Astrocyte (in vitro differentiated cells and primary cell): ENCODE measurements around the gene SGCG. TPM values are rescaled to one million over a fixed set of nuclear protein-coding genes. Genes with fewer than 3 reads are reported as not detected.
"Not testable (repeated sequence)": the region's sequence is repeated elsewhere in the genome, so short reads cannot be mapped to it uniquely, and the experiment has no call there.

Experiments used
- DNase-seq: peaks from one replicate; pipeline ENCODE4 v3.0.0-alpha.2; 2010; ENCODE audit warnings: low read depth
- FAIRE-seq: peaks from 2 replicates; lab custom pipeline; 2011; peaks lifted over from hg19 to GRCh38; lab: Jason Lieb, UNC
- H2AFZ ChIP-seq: 2 replicates; pipeline ENCODE4 v1.6.0; 2012; ENCODE audit warnings: low read depth, low read length, inconsistent platforms
- H3K27ac ChIP-seq: 2 replicates; pipeline ENCODE4 v1.5.1; 2011; ENCODE audit warnings: low read depth, low read length, inconsistent platforms
- H3K27me3 ChIP-seq: 2 replicates; pipeline ENCODE4 v1.6.0; 2011; ENCODE audit warnings: low read length, inconsistent platforms; ENCODE audit not compliant: insufficient read depth
- H3K36me3 ChIP-seq: 2 replicates; pipeline ENCODE4 v1.5.1; 2011; ENCODE audit warnings: low read length, inconsistent platforms; ENCODE audit not compliant: insufficient read depth
- H3K4me1 ChIP-seq: 2 replicates; pipeline ENCODE4 v1.5.1; 2011; ENCODE audit warnings: low read length, inconsistent platforms; ENCODE audit not compliant: insufficient read depth
- H3K4me2 ChIP-seq: 2 replicates; pipeline ENCODE4 v1.6.0; 2012; ENCODE audit warnings: low read length, inconsistent platforms
- H3K4me3 ChIP-seq: 2 replicates; pipeline ENCODE4 v1.5.1; 2011; ENCODE audit warnings: low read depth, mild to moderate bottlenecking, low read length, inconsistent platforms; ENCODE audit not compliant: insufficient read depth
- H3K79me2 ChIP-seq: 2 replicates; pipeline ENCODE4 v1.6.0; 2012; ENCODE audit warnings: mild to moderate bottlenecking, low read length, inconsistent platforms; ENCODE audit not compliant: insufficient read depth
- H3K9ac ChIP-seq: 2 replicates; pipeline ENCODE4 v1.6.0; 2012; ENCODE audit warnings: mild to moderate bottlenecking, low read length, inconsistent platforms
- H3K9me3 ChIP-seq: 2 replicates; pipeline ENCODE4 v1.5.1; 2012; ENCODE audit warnings: low read depth, mild to moderate bottlenecking, low read length, inconsistent platforms; ENCODE audit not compliant: insufficient read depth
- H4K20me1 ChIP-seq: 2 replicates; pipeline ENCODE4 v1.6.0; 2012; ENCODE audit warnings: low read length, inconsistent platforms; ENCODE audit not compliant: insufficient read depth
- H3K27ac Mint-ChIP-seq: one replicate; pipeline ENCODE4 v1.8.0; 2021; ENCODE audit warnings: mild to moderate bottlenecking, mixed read lengths; ENCODE audit not compliant: unreplicated experiment
- H3K27me3 Mint-ChIP-seq: one replicate; pipeline ENCODE4 v1.8.0; 2021; ENCODE audit warnings: low read depth, mixed read lengths; ENCODE audit not compliant: unreplicated experiment
- H3K36me3 Mint-ChIP-seq: one replicate; pipeline ENCODE4 v1.8.0; 2021; ENCODE audit warnings: low read depth, mixed read lengths; ENCODE audit not compliant: unreplicated experiment
- H3K4me1 Mint-ChIP-seq: one replicate; pipeline ENCODE4 v1.8.0; 2021; ENCODE audit warnings: low read depth, mixed read lengths; ENCODE audit not compliant: unreplicated experiment
- H3K4me3 Mint-ChIP-seq: one replicate; pipeline ENCODE4 v1.8.0; 2021; ENCODE audit warnings: mild to moderate bottlenecking, moderate library complexity, mixed read lengths; ENCODE audit not compliant: unreplicated experiment
- H3K9me3 Mint-ChIP-seq: one replicate; pipeline ENCODE4 v1.8.0; 2021; ENCODE audit warnings: mild to moderate bottlenecking, mixed read lengths; ENCODE audit not compliant: unreplicated experiment
- EZH2 ChIP-seq: IDR thresholded peaks from 2 replicates; pipeline ENCODE4 v1.6.1; 2012; ENCODE audit warnings: mild to moderate bottlenecking, low read length, inconsistent platforms; ENCODE audit not compliant: insufficient read depth
- total RNA-seq: library from RNA; stranded (reverse); gene quantifications from 2 replicates; pipeline ENCODE4 v1.2.1, GENCODE V29; 2021
- TF ChIP-seq, protein P1 (sequence below): IDR thresholded peaks from 2 replicates; pipeline ENCODE4 v1.5.1; 2011; ENCODE audit warnings: low read depth, mild to moderate bottlenecking, inconsistent platforms, low read length, moderate library complexity; ENCODE audit not compliant: insufficient read depth

SGCG gene
- total RNA-seq, 1 donor from 2014 or later, result 0.18 TPM

DNA sequence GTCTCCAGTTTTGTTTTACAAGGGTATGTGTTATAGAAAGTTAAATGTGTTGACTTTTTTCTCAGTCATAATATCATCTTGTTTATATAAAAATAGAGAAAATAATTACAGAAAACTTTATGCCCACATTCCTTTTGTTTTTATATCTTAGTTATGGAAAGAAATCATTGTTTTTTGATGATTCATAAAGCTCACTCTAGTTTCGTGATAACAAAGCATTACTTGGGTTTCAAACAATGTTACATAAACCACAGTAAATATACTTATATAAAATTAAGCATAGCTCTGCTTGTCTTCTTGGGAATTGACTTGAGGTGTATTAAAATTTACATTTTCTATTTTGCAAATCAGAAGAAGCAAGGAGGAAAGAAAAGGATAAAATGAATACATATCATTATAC is 111.8 kb downstream of the SGCG start:
- TF ChIP-seq, protein P1, sequence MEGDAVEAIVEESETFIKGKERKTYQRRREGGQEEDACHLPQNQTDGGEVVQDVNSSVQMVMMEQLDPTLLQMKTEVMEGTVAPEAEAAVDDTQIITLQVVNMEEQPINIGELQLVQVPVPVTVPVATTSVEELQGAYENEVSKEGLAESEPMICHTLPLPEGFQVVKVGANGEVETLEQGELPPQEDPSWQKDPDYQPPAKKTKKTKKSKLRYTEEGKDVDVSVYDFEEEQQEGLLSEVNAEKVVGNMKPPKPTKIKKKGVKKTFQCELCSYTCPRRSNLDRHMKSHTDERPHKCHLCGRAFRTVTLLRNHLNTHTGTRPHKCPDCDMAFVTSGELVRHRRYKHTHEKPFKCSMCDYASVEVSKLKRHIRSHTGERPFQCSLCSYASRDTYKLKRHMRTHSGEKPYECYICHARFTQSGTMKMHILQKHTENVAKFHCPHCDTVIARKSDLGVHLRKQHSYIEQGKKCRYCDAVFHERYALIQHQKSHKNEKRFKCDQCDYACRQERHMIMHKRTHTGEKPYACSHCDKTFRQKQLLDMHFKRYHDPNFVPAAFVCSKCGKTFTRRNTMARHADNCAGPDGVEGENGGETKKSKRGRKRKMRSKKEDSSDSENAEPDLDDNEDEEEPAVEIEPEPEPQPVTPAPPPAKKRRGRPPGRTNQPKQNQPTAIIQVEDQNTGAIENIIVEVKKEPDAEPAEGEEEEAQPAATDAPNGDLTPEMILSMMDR, result no peak
- TF ChIP-seq EZH2, result no peak
- H3K4me3 Mint-ChIP-seq, result no peak overlapping the region

DNA sequence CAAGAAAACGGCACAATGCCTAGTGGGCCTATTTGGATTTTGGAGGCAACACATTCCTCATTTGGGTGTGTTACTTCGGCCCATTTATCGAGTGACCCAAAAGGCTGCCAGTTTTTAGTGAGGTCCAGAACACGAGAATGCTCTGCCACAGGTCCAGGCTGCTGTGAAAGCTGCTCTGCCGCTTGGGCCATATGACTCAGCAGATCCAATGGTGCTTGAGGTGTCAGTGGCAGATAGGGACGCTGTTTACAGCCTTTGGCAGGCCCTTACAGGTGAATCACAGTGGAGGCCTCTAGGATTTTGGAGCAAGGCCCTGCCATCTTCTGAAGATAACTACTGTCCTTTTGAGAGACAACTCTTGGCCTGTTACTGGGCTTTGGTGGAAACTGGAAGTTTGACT is 134.1 kb downstream of the SGCG start:
- H3K79me2 ChIP-seq, H3K4me2 ChIP-seq, H3K4me3 ChIP-seq, H2AFZ ChIP-seq, H3K4me1 ChIP-seq, H3K27me3 Mint-ChIP-seq, DNase-seq, H3K9me3 Mint-ChIP-seq, H3K9me3 ChIP-seq, H3K36me3 ChIP-seq, FAIRE-seq, H3K4me3 Mint-ChIP-seq, H3K27ac ChIP-seq, H3K27me3 ChIP-seq, H3K4me1 Mint-ChIP-seq, H3K36me3 Mint-ChIP-seq, H3K27ac Mint-ChIP-seq, H4K20me1 ChIP-seq, H3K9ac ChIP-seq: not testable (repeated sequence)

More for the DNA sequence above, 111.8 kb downstream of the SGCG start:
- Histone ChIP-seq H3K9ac (no peak overlapping the region), H3K27me3 (no peaks in the 10 kb centered on the region), H3K4me3 (no peak overlapping the region), H3K4me2 (no peak overlapping the region), H2AFZ (no peak overlapping the region), H4K20me1 (no peaks in the 10 kb centered on the region), H3K36me3 (no peaks in the 10 kb centered on the region), H3K27ac (no peak overlapping the region), H3K9me3 (no peaks in the 10 kb centered on the region), H3K4me1 (peaks cover 4% of the 10 kb centered on the region), H3K79me2 (no peaks in the 10 kb centered on the region)
- H3K27ac Mint-ChIP-seq, result no peak overlapping the region
- DNase-seq, result no peak
- H3K4me1 Mint-ChIP-seq, result peaks cover 9% of the 10 kb centered on the region
- no peaks in the 10 kb centered on the region for H3K9me3 Mint-ChIP-seq
- H3K36me3 Mint-ChIP-seq, result no peaks in the 10 kb centered on the region
- no peak for FAIRE-seq
- no peaks in the 10 kb centered on the region for H3K27me3 Mint-ChIP-seq

DNA sequence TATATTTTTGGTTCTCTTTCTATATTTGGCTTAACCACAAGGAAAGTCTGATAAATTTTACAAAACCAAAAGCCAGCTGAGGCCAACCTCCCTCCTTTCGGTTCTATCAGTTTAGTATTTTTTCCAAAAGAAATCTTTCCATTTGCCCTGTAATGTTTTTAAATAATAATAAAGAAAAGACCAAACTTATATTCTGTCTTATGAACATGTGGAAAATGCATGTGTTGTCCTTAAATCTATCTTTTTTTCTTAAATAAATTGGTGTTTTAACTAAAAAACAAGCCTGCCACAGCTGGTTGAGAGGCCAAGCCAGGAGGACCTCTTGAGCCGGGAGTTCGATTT is 139.1 kb downstream of the SGCG start:
- Histone ChIP-seq H3K9me3 (no peaks in the 10 kb centered on the region), H3K79me2 (no peaks in the 10 kb centered on the region), H4K20me1 (no peaks in the 10 kb centered on the region), H3K27ac (peak overlapping the region; percentile 99), H3K4me2 (peak overlapping the region; percentile 45), H3K9ac (peak overlapping the region; percentile 84), H3K27me3 (no peaks in the 10 kb centered on the region), H3K4me3 (no peak overlapping the region), H3K36me3 (no peaks in the 10 kb centered on the region), H3K4me1 (peaks cover 53% of the 10 kb centered on the region), H2AFZ (no peak overlapping the region)
- Mint-ChIP-seq H3K27me3 (no peaks in the 10 kb centered on the region), H3K36me3 (no peaks in the 10 kb centered on the region), H3K9me3 (peaks cover 6% of the 10 kb centered on the region), H3K27ac (peak overlapping the region; percentile 99), H3K4me3 (no peak overlapping the region), H3K4me1 (peaks cover 52% of the 10 kb centered on the region)
- FAIRE-seq (no peak), DNase-seq (no peak)
- no peak for TF ChIP-seq EZH2
- TF ChIP-seq, protein P1, result no peak
